ENCODE results near the gene KRTAP10-7.
A peak's percentile ranks its signal among the peaks of the same experiment; 100 is the strongest.
"Not testable (repeated sequence)": the region's sequence is repeated elsewhere in the genome, so short reads cannot be mapped to it uniquely, and the experiment has no call there.

Gene KRTAP10-7

DNA sequence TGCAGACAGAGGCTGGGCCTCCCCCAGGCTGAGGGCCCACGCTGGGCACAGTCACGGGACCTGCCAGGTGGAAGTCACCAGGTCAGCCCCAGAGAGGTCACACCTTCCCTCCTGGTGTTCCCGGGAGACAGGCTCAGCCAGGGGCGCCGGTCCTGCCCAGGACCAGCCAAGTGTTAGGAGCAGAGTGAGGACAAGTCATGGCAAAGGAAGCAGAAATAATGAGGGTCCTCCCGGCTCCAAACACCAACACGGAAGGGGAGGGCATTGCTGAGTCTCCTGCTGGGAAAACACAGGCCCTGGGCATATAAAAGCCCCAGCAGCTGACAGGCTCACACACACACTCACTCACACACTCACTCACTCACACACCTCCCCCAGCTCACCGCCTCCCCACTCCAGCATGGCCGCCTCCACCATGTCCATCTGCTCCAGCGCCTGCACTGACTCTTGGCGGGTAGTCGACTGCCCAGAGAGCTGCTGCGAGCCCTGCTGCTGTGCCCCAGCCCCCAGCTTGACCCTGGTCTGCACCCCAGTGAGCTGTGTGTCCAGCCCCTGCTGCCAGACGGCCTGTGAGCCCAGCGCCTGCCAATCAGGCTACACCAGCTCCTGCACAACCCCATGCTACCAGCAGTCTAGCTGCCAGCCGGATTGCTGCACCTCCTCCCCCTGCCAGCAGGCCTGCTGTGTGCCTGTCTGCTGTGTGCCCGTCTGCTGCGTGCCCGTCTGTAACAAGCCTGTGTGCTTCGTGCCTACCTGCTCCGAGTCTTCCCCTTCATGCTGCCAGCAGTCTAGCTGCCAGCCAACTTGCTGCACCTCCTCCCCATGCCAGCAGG, 36.8 kb downstream of the KRTAP10-7 start, which contains the start of gene KRTAP10-10:
KRTAP10-10 (plus strand) TSS at position 339 of the 833 bp plus-strand sequence; CDS start at position 401, 62 bp downstream.
- no peak for DNase-seq

DNA sequence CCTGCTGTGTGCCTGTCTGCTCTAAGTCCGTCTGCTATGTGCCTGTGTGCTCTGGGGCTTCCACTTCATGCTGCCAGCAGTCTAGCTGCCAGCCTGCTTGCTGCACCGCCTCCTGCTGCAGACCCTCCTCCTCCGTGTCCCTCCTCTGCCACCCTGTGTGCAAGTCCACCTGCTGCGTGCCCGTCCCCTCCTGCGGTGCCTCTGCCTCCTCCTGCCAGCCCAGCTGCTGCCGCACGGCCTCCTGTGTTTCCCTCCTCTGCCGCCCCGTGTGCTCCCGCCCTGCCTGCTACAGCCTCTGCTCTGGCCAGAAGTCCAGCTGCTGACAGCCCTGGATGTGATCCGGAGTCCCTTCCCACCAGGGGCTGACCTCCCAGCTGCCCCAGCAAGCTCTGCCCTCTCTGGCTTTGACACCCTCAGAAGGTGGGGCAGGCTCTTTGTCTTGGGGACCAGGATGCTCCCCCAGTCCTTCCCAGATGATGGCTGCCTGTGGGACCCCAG, 37.5 kb downstream of the KRTAP10-7 start:
- not testable (repeated sequence) for DNase-seq

DNA sequence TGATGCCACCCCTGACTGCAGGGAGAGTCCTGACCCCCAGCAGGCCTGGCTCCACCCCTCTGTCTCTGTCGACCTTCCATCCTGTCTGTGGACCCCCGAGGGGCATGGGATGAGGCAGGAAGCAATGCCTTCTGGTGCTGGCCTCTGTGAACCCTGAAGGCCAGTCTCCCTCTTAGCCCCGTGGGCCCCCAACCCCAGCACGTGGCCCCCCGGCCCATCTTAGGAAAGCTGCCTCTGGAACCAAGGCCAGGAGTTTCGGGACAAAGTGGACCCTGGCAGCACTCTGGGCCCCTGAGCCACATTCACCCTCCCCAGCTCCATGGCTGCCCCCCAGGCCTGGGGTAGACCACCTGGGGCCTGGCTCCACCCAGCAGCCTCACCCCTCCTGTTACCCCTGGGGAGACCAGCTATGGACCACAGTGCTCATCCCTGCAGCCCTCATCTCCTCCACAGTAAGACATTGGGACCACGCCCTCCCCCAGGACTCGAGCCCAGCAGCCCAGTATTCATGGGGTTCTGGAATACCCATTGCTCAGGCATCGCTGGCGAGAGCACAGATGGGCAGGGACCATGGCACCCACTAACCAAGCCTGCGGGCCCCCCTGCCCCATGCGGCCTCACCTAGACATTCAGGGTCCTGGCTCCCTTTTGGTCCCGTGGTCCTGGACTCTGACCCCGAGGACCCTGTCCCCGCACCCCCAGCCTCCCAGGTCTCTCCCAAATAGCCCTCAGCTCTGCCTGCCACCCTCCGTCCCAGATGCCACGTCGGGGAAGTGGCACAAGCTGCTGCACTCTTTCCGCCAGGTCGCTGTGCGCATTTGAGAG, 38.3 kb downstream of the KRTAP10-7 start:
- DNase-seq: not testable (repeated sequence)

DNA sequence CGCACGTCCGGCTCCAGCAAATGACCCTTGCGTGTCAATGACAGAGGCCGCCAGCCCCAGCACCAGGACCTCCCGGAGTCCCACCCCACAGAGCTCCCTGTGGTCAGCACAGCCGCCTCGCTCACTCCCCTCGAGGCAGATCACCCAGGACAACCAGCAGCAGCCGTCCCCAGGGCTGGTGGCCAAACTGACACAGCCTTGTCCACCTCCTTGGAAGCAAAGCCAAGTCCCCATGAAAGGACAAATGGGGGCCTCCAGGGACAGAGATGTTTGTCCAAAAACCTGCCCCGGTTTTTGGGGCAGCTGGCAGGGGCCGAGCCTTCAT, 38.9 kb downstream of the KRTAP10-7 start:
- no peak for DNase-seq

DNA sequence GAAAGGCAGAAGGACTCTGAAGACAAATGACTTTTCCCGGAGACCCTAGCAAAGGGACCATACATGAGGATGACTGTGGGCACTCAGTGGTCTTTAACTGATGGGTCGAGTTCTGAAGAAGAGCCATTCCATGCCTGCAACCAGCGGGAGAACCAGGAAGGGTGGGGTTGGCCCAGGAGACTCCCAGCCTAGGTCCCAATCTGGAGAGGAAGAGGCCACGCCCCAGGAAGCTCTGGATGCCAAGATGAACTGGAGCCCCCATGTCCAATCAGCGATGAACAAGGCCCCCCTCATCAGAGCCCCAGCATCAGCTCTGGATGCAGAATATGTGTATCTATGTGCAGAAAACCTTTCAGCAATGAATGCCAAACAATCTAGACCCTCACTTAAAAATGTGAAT, 40.4 kb downstream of the KRTAP10-7 start:
- no peak for DNase-seq

DNA sequence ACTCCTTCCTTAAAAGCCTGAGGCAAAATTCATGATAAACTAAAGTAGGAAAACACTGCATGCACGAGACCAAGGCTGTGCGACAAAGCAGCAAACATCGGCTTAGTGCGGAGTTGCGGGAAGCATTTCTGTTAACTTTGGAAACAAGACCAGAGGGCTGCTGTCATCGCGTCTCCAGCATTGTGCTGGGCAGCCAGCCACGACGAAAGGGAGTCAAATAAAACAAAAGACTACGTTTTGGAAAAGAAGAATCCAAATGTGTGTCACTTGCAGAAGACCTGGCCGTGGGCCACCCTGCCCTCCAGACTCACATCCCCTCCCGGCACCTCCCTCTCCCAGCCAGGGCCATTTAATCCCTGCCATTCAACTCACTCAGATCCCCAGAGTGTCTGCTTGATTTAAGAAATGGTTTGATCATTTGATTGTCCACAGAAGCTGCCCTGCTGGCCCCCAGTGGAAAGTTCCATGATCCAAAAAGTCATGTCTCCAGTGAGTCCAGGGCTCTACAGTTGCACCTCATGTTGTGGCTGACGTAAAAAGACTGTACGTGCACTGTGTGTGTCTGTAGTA, 43.4 kb downstream of the KRTAP10-7 start:
- DNase-seq: no peak

DNA sequence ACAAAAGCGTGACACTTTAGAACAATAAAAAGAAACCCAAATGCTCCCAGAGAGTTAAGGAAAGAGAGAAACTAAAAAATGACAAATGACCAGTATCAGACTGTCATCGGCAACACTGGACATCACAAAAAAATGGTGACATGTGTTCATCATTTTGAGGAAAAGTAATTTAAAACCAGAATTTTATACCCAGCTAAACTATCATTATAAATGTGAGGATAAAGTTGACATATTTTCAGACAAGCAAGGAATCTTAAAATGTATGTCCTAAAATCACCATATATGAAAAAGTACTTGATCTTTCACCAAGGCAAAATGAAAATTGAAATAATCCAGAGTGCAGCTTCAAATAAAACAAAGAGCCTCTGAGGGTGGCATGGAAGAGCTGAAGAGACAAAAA, 44.5 kb downstream of the KRTAP10-7 start:
- DNase-seq: no peak

DNA sequence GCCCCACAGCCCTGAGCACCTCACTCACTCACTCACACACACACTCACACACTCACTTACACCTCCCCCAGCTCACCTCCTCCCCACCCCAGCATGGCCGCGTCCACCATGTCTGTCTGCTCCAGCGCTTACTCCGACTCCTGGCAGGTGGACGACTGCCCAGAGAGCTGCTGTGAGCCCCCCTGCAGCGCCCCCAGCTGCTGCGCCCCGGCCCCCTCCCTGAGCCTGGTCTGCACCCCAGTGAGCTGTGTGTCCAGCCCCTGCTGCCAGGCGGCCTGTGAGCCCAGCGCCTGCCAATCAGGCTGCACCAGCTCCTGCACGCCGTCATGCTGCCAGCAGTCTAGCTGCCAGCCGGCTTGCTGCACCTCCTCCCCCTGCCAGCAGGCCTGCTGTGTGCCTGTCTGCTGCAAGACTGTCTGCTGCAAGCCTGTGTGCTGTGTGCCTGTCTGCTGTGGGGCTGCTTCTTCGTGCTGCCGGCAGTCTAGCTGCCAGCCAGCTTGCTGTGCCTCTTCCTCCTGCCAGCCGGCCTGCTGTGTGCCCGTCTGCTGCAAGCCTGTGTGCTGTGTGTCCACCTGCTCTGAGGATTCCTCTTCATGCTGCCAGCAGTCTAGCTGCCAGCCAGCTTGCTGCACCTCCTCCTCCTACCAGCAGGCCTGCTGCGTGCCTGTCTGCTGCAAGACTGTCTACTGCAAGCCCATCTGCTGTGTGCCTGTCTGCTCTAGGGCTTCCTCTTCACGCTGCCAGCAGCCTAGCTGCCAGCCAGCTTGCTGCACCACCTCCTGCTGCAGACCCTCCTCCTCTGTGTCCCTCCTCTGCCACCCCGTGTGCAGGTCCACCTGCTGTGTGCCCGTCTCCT, 46.2 kb downstream of the KRTAP10-7 start, which contains the start of gene KRTAP10-11:
KRTAP10-11 (plus strand) TSS at position 49 of the 856 bp plus-strand sequence; CDS start at position 94, 45 bp downstream.
- peak; percentile 75 for DNase-seq

DNA sequence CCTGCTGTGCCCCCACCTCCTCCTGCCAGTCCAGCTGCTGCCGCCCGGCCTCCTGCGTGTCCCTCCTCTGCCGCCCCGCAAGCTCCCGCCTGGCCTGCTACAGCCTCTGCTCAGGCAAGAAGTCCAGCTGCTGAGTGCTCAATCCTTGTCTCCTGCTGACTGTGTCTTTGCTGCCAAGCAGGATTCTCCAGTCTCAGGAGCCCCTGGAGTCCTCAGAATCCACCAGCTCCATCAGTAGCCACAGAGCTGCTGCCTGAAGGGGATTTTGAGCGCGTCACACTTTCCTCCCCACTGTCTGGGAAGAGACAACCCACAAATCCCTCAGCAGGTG, 46.8 kb downstream of the KRTAP10-7 start:
- DNase-seq: no peak

DNA sequence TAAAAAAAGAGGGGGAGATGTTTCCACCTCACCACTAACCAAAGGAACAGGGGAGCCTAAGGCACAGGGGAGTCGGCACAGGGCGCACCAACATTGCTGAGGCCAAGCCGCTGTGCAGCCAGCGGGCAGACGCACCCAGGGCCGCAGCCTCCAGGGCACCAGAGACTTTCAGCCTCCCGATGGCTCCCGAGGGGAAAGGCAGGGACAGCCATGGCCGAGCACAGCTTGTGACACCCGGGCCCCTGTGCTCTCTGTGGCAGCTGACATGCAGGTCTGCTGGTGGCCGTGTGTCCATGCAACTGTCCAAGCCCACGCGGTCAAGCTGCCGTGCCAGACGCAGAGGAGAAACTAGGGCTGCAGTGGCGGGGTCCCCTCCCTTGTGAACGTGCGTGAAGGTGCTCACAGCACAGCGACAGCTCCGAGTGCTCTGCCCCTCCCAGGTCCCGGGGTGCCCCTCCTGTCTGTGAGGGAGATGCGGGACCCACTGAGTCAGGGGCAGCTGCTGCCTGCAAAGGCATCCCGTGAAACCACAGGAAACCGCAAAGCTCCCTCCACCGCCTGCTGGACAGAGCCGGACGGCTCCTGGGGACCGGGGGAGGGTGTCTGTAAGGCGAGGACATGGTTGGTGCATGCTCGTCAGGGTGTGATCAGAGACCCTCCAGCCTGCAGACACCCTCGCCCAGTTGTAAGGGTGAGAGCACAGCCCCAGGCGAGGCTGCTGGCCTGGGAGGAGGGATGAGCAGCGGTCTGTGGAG, 48.3 kb downstream of the KRTAP10-7 start:
- DNase-seq: no peak

DNA sequence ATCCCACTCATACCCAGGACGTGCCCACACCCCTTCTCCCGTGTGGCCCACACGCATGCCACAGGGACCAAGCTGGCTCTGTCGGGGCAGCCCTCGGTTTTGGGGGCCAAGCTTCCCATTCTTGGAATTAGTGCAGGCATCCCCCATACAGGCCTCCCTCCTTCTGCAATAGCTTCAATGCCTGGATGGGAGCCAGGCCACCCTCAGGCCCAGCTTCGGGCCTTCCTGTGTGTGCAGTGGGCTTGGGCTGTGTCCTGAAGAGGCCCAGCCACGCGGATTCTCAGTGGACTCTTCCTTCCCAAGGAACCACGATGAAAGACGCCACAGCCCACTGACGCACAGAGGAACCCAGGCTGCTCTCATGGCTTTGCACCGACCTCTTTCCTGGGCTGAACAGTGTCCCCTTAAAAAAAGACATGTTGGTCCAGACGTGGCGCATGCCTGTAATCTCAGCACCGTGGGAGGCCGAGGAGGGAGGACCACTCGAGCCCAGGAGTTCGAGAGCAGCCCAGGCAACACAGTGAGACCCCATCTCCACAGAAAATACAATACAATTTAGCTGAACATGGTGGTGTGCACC, 49.2 kb downstream of the KRTAP10-7 start:
- DNase-seq: no peak

DNA sequence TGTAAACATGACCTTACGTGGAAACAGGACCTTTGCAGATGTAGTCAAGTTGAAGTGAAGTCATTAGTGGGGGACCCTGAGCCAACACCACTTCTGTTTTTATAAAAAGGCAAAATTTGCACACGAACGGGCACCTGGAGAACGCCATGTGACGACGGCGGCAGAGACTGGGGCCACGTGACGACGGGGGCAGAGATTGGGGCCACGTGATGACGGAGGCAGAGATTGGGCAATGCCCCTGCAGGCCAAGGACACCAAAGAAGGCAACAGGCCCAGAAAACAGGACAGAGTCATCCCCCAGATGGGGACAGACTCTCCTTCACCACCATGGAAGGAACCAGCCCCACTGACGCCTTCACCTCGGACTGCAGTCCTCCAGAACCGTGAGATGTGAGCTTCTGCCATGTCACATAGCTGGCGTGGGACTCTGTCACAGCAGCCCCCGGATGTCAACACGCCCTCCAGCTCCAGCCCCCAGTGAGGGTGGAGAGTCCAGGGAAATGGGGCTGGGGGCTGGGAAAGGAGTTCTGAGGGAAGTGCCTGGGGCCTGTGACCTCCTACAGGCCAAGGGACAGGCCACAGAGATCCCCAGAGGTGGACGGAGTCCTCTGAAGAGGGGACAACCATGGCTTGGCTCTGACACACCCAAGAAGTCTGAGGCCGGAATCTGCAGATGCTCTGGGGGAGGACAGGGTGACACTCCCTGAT, 50.0 kb downstream of the KRTAP10-7 start:
- DNase-seq: no peak

DNA sequence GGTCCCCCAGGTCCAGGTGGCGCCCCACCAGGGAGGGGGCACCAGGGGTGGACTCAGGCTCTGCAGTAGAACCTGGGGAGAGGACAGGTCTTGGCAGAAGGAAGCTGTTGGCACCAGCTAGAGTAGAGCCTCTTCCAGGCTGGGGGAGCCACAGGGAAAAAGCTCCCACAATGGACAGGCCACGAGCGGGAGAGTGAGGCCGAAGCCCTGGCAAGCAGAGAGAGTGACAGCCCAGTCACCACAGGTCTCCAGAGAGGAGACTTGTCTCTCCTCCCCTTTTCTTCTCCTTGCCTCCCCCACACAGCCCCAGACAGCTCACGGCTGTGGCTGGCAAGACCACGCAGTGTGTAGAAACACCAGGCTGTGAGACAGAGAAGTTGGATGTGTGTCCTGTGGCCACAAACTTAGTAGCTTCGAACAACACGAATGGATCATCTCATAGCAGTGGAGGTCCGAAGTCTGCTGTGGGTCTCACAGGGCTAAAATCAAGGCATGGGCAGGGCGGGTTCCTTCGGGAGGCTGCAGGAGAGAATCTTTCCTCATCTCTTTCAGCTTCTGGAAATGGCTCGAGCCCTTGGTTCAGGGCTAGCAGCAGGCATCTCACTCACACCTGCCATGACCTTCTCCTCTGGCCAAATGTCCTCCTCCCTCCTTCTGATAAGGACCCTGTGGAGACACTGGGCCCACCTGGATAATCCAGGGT, 50.7 kb downstream of the KRTAP10-7 start:
- DNase-seq: no peak
